CMK (cell line): ENCODE results near the gene ANO10.
"Not testable (repeated sequence)": the region's sequence is repeated elsewhere in the genome, so short reads cannot be mapped to it uniquely, and the experiment has no call there.

Experiments used
- DNase-seq: peaks from one replicate; pipeline ENCODE4 v3.0.0-alpha.2; 2010; ENCODE audit warnings: low read depth

Gene ANO10

GRCh38 chr3:43372007-43372740 lies 249.6 kb downstream of the ANO10 start:
- no peak for DNase-seq

- DNase-seq = no peak
These were observed 250.3 kb downstream of the ANO10 start for GRCh38 chr3:43371494-43371893.

- no peak for DNase-seq
These were observed 251.4 kb downstream of the ANO10 start for GRCh38 chr3:43370293-43370980.

GRCh38 chr3:43369404-43370292 lies 252.2 kb downstream of the ANO10 start:
- DNase-seq = no peak

GRCh38 chr3:43366885-43367284 lies 254.9 kb downstream of the ANO10 start:
- DNase-seq = no peak

- DNase-seq = no peak
These were observed 255.3 kb downstream of the ANO10 start for GRCh38 chr3:43366481-43366880.

GRCh38 chr3:43365601-43366305 lies 256.1 kb downstream of the ANO10 start:
- DNase-seq = no peak

GRCh38 chr3:43364926-43365325 lies 256.9 kb downstream of the ANO10 start:
- no peak for DNase-seq

- no peak for DNase-seq
These were observed 257.3 kb downstream of the ANO10 start for GRCh38 chr3:43364494-43364893.

- no peak for DNase-seq
These were observed 258.1 kb downstream of the ANO10 start for GRCh38 chr3:43363621-43364266.

- no peak for DNase-seq
These were observed 258.9 kb downstream of the ANO10 start for GRCh38 chr3:43362961-43363360.

GRCh38 chr3:43362183-43362582 lies 259.6 kb downstream of the ANO10 start:
- DNase-seq = no peak

GRCh38 chr3:43361077-43361476 lies 260.7 kb downstream of the ANO10 start:
- DNase-seq = no peak

- not testable (repeated sequence) for DNase-seq
These were observed 265.8 kb downstream of the ANO10 start for GRCh38 chr3:43356033-43356432.

- no peak for DNase-seq
These were observed 267.7 kb downstream of the ANO10 start for GRCh38 chr3:43353923-43354670.

- DNase-seq = no peak
These were observed 268.4 kb downstream of the ANO10 start for GRCh38 chr3:43353393-43353792.

GRCh38 chr3:43349716-43350115 lies 272.1 kb downstream of the ANO10 start:
- no peak for DNase-seq

- DNase-seq = no peak
These were observed 272.8 kb downstream of the ANO10 start for GRCh38 chr3:43348852-43349574.

GRCh38 chr3:43348350-43348749 lies 273.5 kb downstream of the ANO10 start:
- DNase-seq = no peak

GRCh38 chr3:43347774-43348173 lies 274.0 kb downstream of the ANO10 start:
- no peak for DNase-seq
